HEK293 (cell line): ENCODE data around the gene MYO5C.

Source experiments
- CTCF ChIA-PET: fragments of 350-600 bp; formaldehyde crosslinking; extraction: SDS; loops from one replicate; lab custom pipeline; 2021; ENCODE audit warnings: antibody characterized with exemption; lab: Yijun Ruan, JAX
- POLR2A ChIA-PET: fragments of 300-600 bp; formaldehyde crosslinking; extraction: SDS; loops from one replicate; lab custom pipeline; 2020; ENCODE audit warnings: antibody characterized with exemption, inconsistent platforms; lab: Yijun Ruan, JAX
- H3K27ac ChIP-seq: fragments of 200-500 bp; sonication (Bioruptor generic); 2 replicates; pipeline ENCODE4 v1.5.1; 2014; ENCODE audit warnings: low read depth, low read length, control low read depth, inconsistent platforms; ENCODE audit errors: extremely low read depth
- H3K36me3 ChIP-seq, 2 experiments: fragments of 200-500 bp in 1 of 2; sonication (Bioruptor generic) in 1 of 2; 1 replicate in 1 of 2; 2 replicates in 1 of 2; pipeline ENCODE4 v1.5.1; 2014 to 2017; ENCODE audit warnings: inconsistent platforms in 2 of 2, low read length in 2 of 2; ENCODE audit not compliant: control insufficient read depth in 2 of 2, insufficient read depth in 1 of 2
- H3K4me1 ChIP-seq: fragments of 200-500 bp; sonication (Bioruptor generic); 2 replicates; pipeline ENCODE4 v1.5.1; 2014; ENCODE audit warnings: mild to moderate bottlenecking, low read length, inconsistent platforms; ENCODE audit not compliant: control insufficient read depth, insufficient read depth
- H3K4me3 ChIP-seq: 2 replicates; pipeline ENCODE4 v1.5.1; 2011; ENCODE audit warnings: low read depth, mild to moderate bottlenecking, control low read depth, low read length, moderate library complexity
- H3K9me3 ChIP-seq: fragments of 200-500 bp; sonication (Bioruptor generic); 2 replicates; pipeline ENCODE4 v1.5.1; 2014; ENCODE audit warnings: low read depth, low read length, inconsistent platforms; ENCODE audit not compliant: control insufficient read depth, insufficient read depth
- GLI2 ChIP-seq: fragments of 450-650 bp; formaldehyde crosslinking; IDR thresholded peaks from 2 replicates; pipeline ENCODE4; 2017; ENCODE audit warnings: missing biosample characterization, missing genetic modification characterization, low read depth, borderline replicate concordance
- HOXC10 ChIP-seq: sonication (generic); formaldehyde crosslinking; IDR thresholded peaks from 2 replicates; pipeline ENCODE4 v1.8.1; 2023; ENCODE audit warnings: mild to moderate bottlenecking, missing genetic modification reagents
- SCRT2 ChIP-seq: fragments of 450-650 bp; formaldehyde crosslinking; IDR thresholded peaks from 2 replicates; pipeline ENCODE4 v1.5.1; 2016; ENCODE audit warnings: missing biosample characterization, missing genetic modification characterization
- SP3 ChIP-seq: fragments of 450-650 bp; formaldehyde crosslinking; IDR thresholded peaks from 2 replicates; pipeline ENCODE4 v1.5.1; 2016; ENCODE audit warnings: missing biosample characterization, missing genetic modification characterization
- ZBTB7A ChIP-seq: fragments of 450-650 bp; formaldehyde crosslinking; IDR thresholded peaks from 2 replicates; pipeline ENCODE4 v1.5.1; 2016; ENCODE audit warnings: low read depth, missing biosample characterization, missing genetic modification characterization
- ZNF146 ChIP-seq: fragments of 450-650 bp; formaldehyde crosslinking; IDR thresholded peaks from 2 replicates; pipeline ENCODE4 v1.5.1; 2016; ENCODE audit warnings: missing biosample characterization, missing genetic modification characterization
- ZNF18 ChIP-seq: fragments of 450-650 bp; formaldehyde crosslinking; IDR thresholded peaks from 2 replicates; pipeline ENCODE4 v1.5.1; 2016; ENCODE audit warnings: missing biosample characterization, missing genetic modification characterization
- ZNF239 ChIP-seq: fragments of 450-650 bp; formaldehyde crosslinking; IDR thresholded peaks from 2 replicates; pipeline ENCODE4 v1.5.1; 2016; ENCODE audit warnings: missing biosample characterization, missing genetic modification characterization
- ZNF248 ChIP-seq: fragments of 450-650 bp; formaldehyde crosslinking; IDR thresholded peaks from 2 replicates; pipeline ENCODE4 v1.5.1; 2017; ENCODE audit warnings: missing biosample characterization, missing genetic modification characterization
- ZNF311 ChIP-seq: fragments of 450-650 bp; formaldehyde crosslinking; IDR thresholded peaks from 2 replicates; pipeline ENCODE4 v1.5.1; 2017; ENCODE audit warnings: missing biosample characterization, missing genetic modification characterization, borderline replicate concordance
- ZNF335 ChIP-seq: fragments of 450-650 bp; formaldehyde crosslinking; conservative IDR thresholded peaks from 2 replicates; pipeline ENCODE4 v1.5.1; 2016; ENCODE audit warnings: missing biosample characterization, missing genetic modification characterization
- ZNF391 ChIP-seq: fragments of 450-650 bp; formaldehyde crosslinking; IDR thresholded peaks from 2 replicates; pipeline ENCODE4 v1.5.1; 2016; ENCODE audit warnings: low read depth, missing biosample characterization, missing genetic modification characterization, borderline replicate concordance
- ZNF398 ChIP-seq: fragments of 450-650 bp; formaldehyde crosslinking; IDR thresholded peaks from 2 replicates; pipeline ENCODE4 v1.5.1; 2017; ENCODE audit warnings: missing biosample characterization, missing genetic modification characterization
- ZNF530 ChIP-seq: fragments of 450-650 bp; formaldehyde crosslinking; IDR thresholded peaks from 2 replicates; pipeline ENCODE4 v1.5.1; 2016; ENCODE audit warnings: low read depth, missing biosample characterization, missing genetic modification characterization
- ZNF544 ChIP-seq: fragments of 450-650 bp; formaldehyde crosslinking; IDR thresholded peaks from 2 replicates; pipeline ENCODE4 v1.5.0; 2017; ENCODE audit warnings: missing biosample characterization, missing genetic modification characterization
- ZNF571 ChIP-seq: fragments of 450-650 bp; formaldehyde crosslinking; IDR thresholded peaks from 2 replicates; pipeline ENCODE4 v1.5.0; 2017; ENCODE audit warnings: missing biosample characterization, missing genetic modification characterization
- ZNF639 ChIP-seq: fragments of 450-650 bp; formaldehyde crosslinking; IDR thresholded peaks from 2 replicates; pipeline ENCODE4 v1.5.1; 2016; ENCODE audit warnings: missing biosample characterization, missing genetic modification characterization
- ZSCAN5A ChIP-seq: fragments of 450-650 bp; formaldehyde crosslinking; IDR thresholded peaks from 2 replicates; pipeline ENCODE4 v1.5.1; 2016; ENCODE audit warnings: missing biosample characterization, missing genetic modification characterization

Gene MYO5C

GRCh38 chr15:52329987-52330386, 34.4 kb upstream of the MYO5C start:
- H3K36me3 ChIP-seq: peaks cover 0 to 15% of the 10 kb centered on the region in 2 experiments; a peak in 1 of 3 replicates
- no peaks in the 10 kb centered on the region for H3K4me1 ChIP-seq
- ChIA-PET POLR2A (interaction anchor here (0.7 kb wide), 1 partner anchor 347 kb away, joined by 5 read pairs; no protein-coding TSS in a partner anchor), CTCF (interaction anchor here (0.7 kb wide), 1 partner anchor 344 kb away, joined by 3 read pairs; no protein-coding TSS in a partner anchor)
- H3K9me3 ChIP-seq: no peaks in the 10 kb centered on the region
- H3K4me3 ChIP-seq: no peak overlapping the region
- H3K27ac ChIP-seq: no peak overlapping the region
- TF ChIP-seq ZNF391 (tag by site-specific recombination) (no peak), SP3 (no peak), ZNF146 (tag by site-specific recombination) (no peak), ZNF544 (no peak), ZNF335 (tag by site-specific recombination) (no peak), ZSCAN5A (no peak), ZNF398 (tag by site-specific recombination) (no peak), ZNF248 (tag by site-specific recombination) (no peak), SCRT2 (tag by site-specific recombination) (no peak), GLI2 (tag by site-specific recombination) (no peak), ZNF311 (tag by site-specific recombination) (no peak)
- TF ChIP-seq, all 188 proteins: peak for 0

GRCh38 chr15:52329150-52329549, 33.5 kb upstream of the MYO5C start:
- TF ChIP-seq ZNF639 (tag by site-specific recombination): no peak
- no peak for TF ChIP-seq ZNF239 (tag by site-specific recombination)
- TF ChIP-seq HOXC10: no peak
- no peak for TF ChIP-seq SCRT2 (tag by site-specific recombination)
- TF ChIP-seq ZBTB7A (tag by site-specific recombination): no peak
- TF ChIP-seq ZNF18 (tag by site-specific recombination): no peak
- TF ChIP-seq ZNF571 (tag by site-specific recombination): no peak
- no peak for TF ChIP-seq ZNF530 (tag by site-specific recombination)
- TF ChIP-seq, all 188 proteins: peak for 0
- CTCF ChIA-PET: no interaction called here
- POLR2A ChIA-PET: interaction anchor here (0.7 kb wide), 1 partner anchor 348 kb away, joined by 5 read pairs; no protein-coding TSS in a partner anchor

More at GRCh38 chr15:52329150-52329549, 33.5 kb upstream of the MYO5C start:
- H3K4me1 ChIP-seq: no peaks in the 10 kb centered on the region
- H3K9me3 ChIP-seq: no peaks in the 10 kb centered on the region
- peaks cover 0 to 10% of the 10 kb centered on the region in 2 experiments; a peak in 1 of 3 replicates for H3K36me3 ChIP-seq
- H3K27ac ChIP-seq: no peak overlapping the region
- no peak overlapping the region for H3K4me3 ChIP-seq
